Nephron progenitor cell (in vitro differentiated cells): ENCODE measurements around the gene ITIH5.
"Not testable (repeated sequence)": the region's sequence is repeated elsewhere in the genome, so short reads cannot be mapped to it uniquely, and the experiment has no call there.

ENCODE experiments used
- DNase-seq: peaks from one replicate; pipeline ENCODE4 v3.0.0; 2021
- H3K27ac Mint-ChIP-seq: 2 replicates; pipeline ENCODE4 v1.8.0; 2021; ENCODE audit warnings: mild to moderate bottlenecking, moderate library complexity, mixed read lengths
- H3K27me3 Mint-ChIP-seq: 2 replicates; pipeline ENCODE4 v1.8.0; 2021; ENCODE audit warnings: mild to moderate bottlenecking, low read depth, mixed read lengths; ENCODE audit not compliant: poor library complexity
- H3K36me3 Mint-ChIP-seq: 2 replicates; pipeline ENCODE4 v1.8.0; 2021; ENCODE audit warnings: low read depth, mixed read lengths
- H3K4me1 Mint-ChIP-seq: 2 replicates; pipeline ENCODE4 v1.8.0; 2021; ENCODE audit warnings: mixed read lengths
- H3K4me3 Mint-ChIP-seq: 2 replicates; pipeline ENCODE4 v1.8.0; 2021; ENCODE audit warnings: mild to moderate bottlenecking, moderate library complexity, mixed read lengths
- H3K9me3 Mint-ChIP-seq: 2 replicates; pipeline ENCODE4 v1.8.0; 2021; ENCODE audit warnings: mild to moderate bottlenecking, moderate library complexity, mixed read lengths
- CTCF ChIP-seq: fragments of 200-600 bp; sonication (generic); IDR thresholded peaks from 2 replicates; pipeline ENCODE4 v1.5.0; 2021; ENCODE audit warnings: antibody characterized with exemption

The ITIH5 gene

GRCh38 chr10:7689591-7689990 lies 22.8 kb upstream of the ITIH5 start:
- Mint-ChIP-seq H3K36me3 (no peaks in the 10 kb centered on the region), H3K9me3 (peaks cover 49% of the 10 kb centered on the region), H3K27me3 (peaks cover 28% of the 10 kb centered on the region), H3K4me1 (no peaks in the 10 kb centered on the region), H3K27ac (no peak overlapping the region), H3K4me3 (no peak overlapping the region)
- no peak for TF ChIP-seq CTCF
- no peak for DNase-seq

GRCh38 chr10:7687228-7687907 lies 20.6 kb upstream of the ITIH5 start:
- no peak overlapping the region for H3K4me3 Mint-ChIP-seq
- H3K36me3 Mint-ChIP-seq = no peaks in the 10 kb centered on the region
- no peaks in the 10 kb centered on the region for H3K4me1 Mint-ChIP-seq
- peaks cover 48% of the 10 kb centered on the region for H3K27me3 Mint-ChIP-seq
- DNase-seq = peak; percentile 77
- peaks cover 41% of the 10 kb centered on the region for H3K9me3 Mint-ChIP-seq
- peak; percentile 85 for TF ChIP-seq CTCF
- H3K27ac Mint-ChIP-seq = no peak overlapping the region

DNA sequence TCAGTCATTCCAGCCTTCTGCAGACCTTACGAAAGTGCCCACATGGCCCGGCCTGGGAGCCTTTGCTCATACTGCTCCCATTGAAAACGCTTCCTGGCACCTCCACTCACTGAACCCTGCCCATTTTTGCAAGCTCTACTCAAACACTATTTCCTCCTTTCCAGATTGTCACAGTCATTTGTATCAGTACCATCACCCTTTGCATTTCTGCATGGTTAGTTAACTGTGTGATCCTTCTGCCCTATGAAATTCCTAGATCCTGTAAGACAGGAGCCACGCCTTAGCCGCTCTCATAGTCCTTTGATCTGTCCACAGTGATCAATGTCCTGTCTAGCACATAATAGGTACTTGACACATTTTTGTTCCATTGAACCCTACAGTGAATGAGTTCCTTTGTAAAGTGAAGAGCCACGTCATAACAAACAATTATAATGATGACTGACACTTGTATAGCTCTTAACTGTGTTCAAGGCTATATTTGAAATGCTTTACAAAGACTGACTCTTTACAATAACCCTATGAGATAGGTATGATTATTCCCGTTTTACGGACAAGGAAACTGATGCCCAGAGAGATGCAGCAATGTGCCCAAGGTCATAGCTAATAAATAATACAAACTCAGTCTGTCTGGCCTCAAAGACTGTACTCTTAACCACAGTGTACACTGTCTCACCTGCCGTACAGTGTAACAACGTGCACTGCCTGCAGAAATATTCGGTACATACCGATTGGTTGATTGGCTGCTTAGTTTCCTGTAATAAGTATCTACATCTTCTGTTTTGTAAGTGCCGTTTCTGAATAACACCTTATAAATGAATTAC lies 19.8 kb upstream of the ITIH5 start:
- Mint-ChIP-seq H3K4me3 (no peak overlapping the region), H3K4me1 (no peaks in the 10 kb centered on the region), H3K36me3 (no peaks in the 10 kb centered on the region), H3K9me3 (peaks cover 37% of the 10 kb centered on the region), H3K27me3 (peaks cover 54% of the 10 kb centered on the region), H3K27ac (no peak overlapping the region)
- no peak for DNase-seq
- no peak for TF ChIP-seq CTCF

DNA sequence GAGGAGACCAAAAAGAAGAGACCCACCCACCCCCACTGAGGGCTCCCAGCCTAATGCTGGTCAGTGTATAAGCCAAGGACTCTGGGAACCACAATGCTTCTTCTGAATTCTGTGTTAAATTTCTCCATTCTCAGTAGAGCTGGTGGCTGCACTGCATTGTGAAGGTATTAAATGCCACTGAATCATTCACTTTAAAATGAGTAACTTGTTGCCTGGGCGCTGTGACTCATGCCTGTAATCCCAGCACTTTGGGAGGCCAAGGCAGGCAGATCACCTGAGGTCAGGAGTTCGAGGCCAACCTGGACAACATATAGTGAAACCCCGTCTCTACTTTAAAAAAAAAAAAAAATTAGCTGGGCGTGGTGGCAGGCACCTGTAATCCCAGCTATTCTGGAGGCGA lies 13.3 kb upstream of the ITIH5 start:
- Mint-ChIP-seq H3K27me3 (peaks cover 49% of the 10 kb centered on the region), H3K9me3 (peaks cover 14% of the 10 kb centered on the region)
- H3K4me1 Mint-ChIP-seq, H3K36me3 Mint-ChIP-seq, H3K4me3 Mint-ChIP-seq, DNase-seq, H3K27ac Mint-ChIP-seq: not testable (repeated sequence)

DNA sequence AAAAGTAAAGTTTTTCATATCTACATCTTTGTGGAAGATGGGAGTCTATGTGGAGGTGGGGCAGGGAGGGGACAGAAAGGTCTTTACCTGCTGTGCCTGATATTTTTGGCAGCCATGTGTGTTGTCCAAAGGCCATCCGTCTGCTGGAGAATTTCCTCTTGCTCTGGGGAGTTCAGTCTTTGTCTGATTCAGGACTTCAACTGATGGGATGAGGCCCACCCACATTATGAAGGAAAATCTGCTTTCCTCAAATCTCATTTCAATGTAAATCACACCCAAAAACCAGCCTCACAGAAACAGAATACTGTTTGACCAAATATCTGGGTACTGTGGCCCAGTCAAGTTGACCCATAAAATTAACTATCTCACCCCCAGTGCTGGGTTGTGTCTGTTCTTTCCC lies 12.5 kb upstream of the ITIH5 start:
- H3K27me3 Mint-ChIP-seq = peaks cover 49% of the 10 kb centered on the region
- H3K4me3 Mint-ChIP-seq = no peak overlapping the region
- peaks cover 14% of the 10 kb centered on the region for H3K9me3 Mint-ChIP-seq
- H3K4me1 Mint-ChIP-seq = no peaks in the 10 kb centered on the region
- no peak overlapping the region for H3K27ac Mint-ChIP-seq
- H3K36me3 Mint-ChIP-seq = no peaks in the 10 kb centered on the region
- TF ChIP-seq CTCF = no peak
- DNase-seq = no peak

GRCh38 chr10:7672341-7673134 lies 5.8 kb upstream of the ITIH5 start:
- TF ChIP-seq CTCF = no peak
- H3K27me3 Mint-ChIP-seq = peaks cover 81% of the 10 kb centered on the region
- DNase-seq = no peak

More at GRCh38 chr10:7672341-7673134, 5.8 kb upstream of the ITIH5 start:
- Mint-ChIP-seq H3K4me1 (peaks cover 9% of the 10 kb centered on the region), H3K9me3 (no peaks in the 10 kb centered on the region), H3K36me3 (no peaks in the 10 kb centered on the region), H3K4me3 (no peak overlapping the region), H3K27ac (no peak overlapping the region)
